ENCODE measurements around the gene THSD7B.
A peak's percentile ranks its signal among the peaks of the same experiment; 100 is the strongest.
"Not testable (repeated sequence)": the region's sequence is repeated elsewhere in the genome, so short reads cannot be mapped to it uniquely, and the experiment has no call there.

THSD7B gene

GRCh38 chr2:136765256-136766072, at the start of gene THSD7B:
Gene THSD7B, plus strand, starts transcription at chr2:136765545. Its CDS starts 116,634 bp downstream, at chr2:136882179.
- H3K27me3 ChIP-seq, result no peaks in the 10 kb centered on the region
- no peaks in the 10 kb centered on the region for H4K20me1 ChIP-seq
- no peaks in the 10 kb centered on the region for H3K4me1 ChIP-seq
- H3K27ac ChIP-seq, result no peak within 1 kb of the TSS
- no peak within 1 kb of the TSS for H3K9ac ChIP-seq
- no peak for TF ChIP-seq Cebpa-rat (IDR thresholded peaks at IDR 0.05)
- H3K4me3 ChIP-seq, result no peak within 1 kb of the TSS
- no peak within 1 kb of the TSS for H3K4me2 ChIP-seq
- H3K36me3 ChIP-seq, result no peaks in the 10 kb centered on the region
- peaks cover 15% of the 10 kb centered on the region for H3K9me3 ChIP-seq

- no peaks in the 10 kb centered on the region for H3K4me1 ChIP-seq
- no peak overlapping the region for H3K27ac ChIP-seq
- no peaks in the 10 kb centered on the region for H3K9me3 ChIP-seq
- H3K4me3 ChIP-seq, result no peak overlapping the region
- no peak overlapping the region for H3K4me2 ChIP-seq
- no peak overlapping the region for H3K9ac ChIP-seq
- H4K20me1 ChIP-seq, result no peaks in the 10 kb centered on the region
- H3K36me3 ChIP-seq, result no peaks in the 10 kb centered on the region
- TF ChIP-seq Cebpa-rat (IDR thresholded peaks at IDR 0.05), result no peak
- H3K27me3 ChIP-seq, result no peaks in the 10 kb centered on the region
These were observed 47.1 kb upstream of the THSD7B start for GRCh38 chr2:136718273-136718672.

GRCh38 chr2:136727973-136728699, 37.2 kb upstream of the THSD7B start:
- Histone ChIP-seq H3K27ac (no peak overlapping the region), H4K20me1 (no peaks in the 10 kb centered on the region), H3K4me3 (no peak overlapping the region), H3K9me3 (no peaks in the 10 kb centered on the region), H3K9ac (no peak overlapping the region), H3K27me3 (no peaks in the 10 kb centered on the region), H3K4me1 (no peaks in the 10 kb centered on the region), H3K4me2 (no peak overlapping the region), H3K36me3 (no peaks in the 10 kb centered on the region)
- no peak for TF ChIP-seq Cebpa-rat (IDR thresholded peaks at IDR 0.05)

GRCh38 chr2:136736236-136736635, 29.1 kb upstream of the THSD7B start:
- H3K9ac ChIP-seq, result no peak overlapping the region
- no peaks in the 10 kb centered on the region for H3K27me3 ChIP-seq
- no peaks in the 10 kb centered on the region for H4K20me1 ChIP-seq
- H3K36me3 ChIP-seq, result no peaks in the 10 kb centered on the region
- no peak overlapping the region for H3K27ac ChIP-seq
- no peak for TF ChIP-seq Cebpa-rat (IDR thresholded peaks at IDR 0.05)
- H3K4me3 ChIP-seq, result no peak overlapping the region
- H3K9me3 ChIP-seq, result no peaks in the 10 kb centered on the region
- no peaks in the 10 kb centered on the region for H3K4me1 ChIP-seq
- H3K4me2 ChIP-seq, result no peak overlapping the region

GRCh38 chr2:136738044-136738443, 27.3 kb upstream of the THSD7B start:
- TF ChIP-seq Cebpa-rat (IDR thresholded peaks at IDR 0.05), result no peak
- Histone ChIP-seq H3K27me3 (no peaks in the 10 kb centered on the region), H4K20me1 (no peaks in the 10 kb centered on the region), H3K9ac (no peak overlapping the region), H3K4me1 (no peaks in the 10 kb centered on the region), H3K4me2 (no peak overlapping the region), H3K36me3 (no peaks in the 10 kb centered on the region), H3K9me3 (no peaks in the 10 kb centered on the region), H3K4me3 (no peak overlapping the region), H3K27ac (no peak overlapping the region)

- Histone ChIP-seq H3K4me2 (no peak overlapping the region), H3K27ac (no peak overlapping the region), H3K4me3 (no peak overlapping the region), H3K9ac (no peak overlapping the region), H3K9me3 (no peaks in the 10 kb centered on the region), H3K4me1 (peaks cover 6% of the 10 kb centered on the region), H3K36me3 (no peaks in the 10 kb centered on the region), H4K20me1 (no peaks in the 10 kb centered on the region), H3K27me3 (no peaks in the 10 kb centered on the region)
- no peak for TF ChIP-seq Cebpa-rat (IDR thresholded peaks at IDR 0.05)
These were observed 23.9 kb upstream of the THSD7B start for GRCh38 chr2:136741471-136741870.

- Histone ChIP-seq H3K4me2 (no peak overlapping the region), H3K36me3 (no peaks in the 10 kb centered on the region), H3K4me1 (peaks cover 14% of the 10 kb centered on the region), H3K27me3 (no peaks in the 10 kb centered on the region), H3K9me3 (no peaks in the 10 kb centered on the region), H4K20me1 (no peaks in the 10 kb centered on the region), H3K27ac (no peak overlapping the region), H3K9ac (no peak overlapping the region), H3K4me3 (no peak overlapping the region)
- no peak for TF ChIP-seq Cebpa-rat (IDR thresholded peaks at IDR 0.05)
These were observed 15.3 kb upstream of the THSD7B start for GRCh38 chr2:136750065-136750464.

- Histone ChIP-seq H3K27me3 (no peaks in the 10 kb centered on the region), H3K4me3 (no peak overlapping the region), H3K4me2 (peak overlapping the region; percentile 49), H3K9ac (no peak overlapping the region), H3K27ac (no peak overlapping the region), H4K20me1 (no peaks in the 10 kb centered on the region), H3K4me1 (peaks cover 14% of the 10 kb centered on the region), H3K9me3 (no peaks in the 10 kb centered on the region), H3K36me3 (no peaks in the 10 kb centered on the region)
- TF ChIP-seq Cebpa-rat (IDR thresholded peaks at IDR 0.05), result no peak
These were observed 13.9 kb upstream of the THSD7B start for GRCh38 chr2:136751406-136751805.

- not testable (repeated sequence) for H4K20me1 ChIP-seq, H3K4me2 ChIP-seq, H3K27me3 ChIP-seq, H3K9ac ChIP-seq, H3K9me3 ChIP-seq, H3K4me1 ChIP-seq, H3K36me3 ChIP-seq, H3K4me3 ChIP-seq, H3K27ac ChIP-seq
These were observed 6.8 kb upstream of the THSD7B start for GRCh38 chr2:136758504-136758903.

- H3K9ac ChIP-seq, result no peak overlapping the region
- H3K36me3 ChIP-seq, result no peaks in the 10 kb centered on the region
- H4K20me1 ChIP-seq, result no peaks in the 10 kb centered on the region
- no peaks in the 10 kb centered on the region for H3K4me1 ChIP-seq
- TF ChIP-seq Cebpa-rat (IDR thresholded peaks at IDR 0.05), result no peak
- no peak overlapping the region for H3K27ac ChIP-seq
- H3K4me2 ChIP-seq, result no peak overlapping the region
- no peaks in the 10 kb centered on the region for H3K27me3 ChIP-seq
- no peak overlapping the region for H3K4me3 ChIP-seq
- H3K9me3 ChIP-seq, result peaks cover 15% of the 10 kb centered on the region
These were observed 691 bp upstream of the THSD7B start for GRCh38 chr2:136764452-136765255.
